Activated naive CD8-positive, alpha-beta T cell (primary cell): ENCODE data around the gene PPP2R3B.
"Not testable (repeated sequence)": the region's sequence is repeated elsewhere in the genome, so short reads cannot be mapped to it uniquely, and the experiment has no call there.

Source experiments
- H3K27ac Mint-ChIP-seq: one replicate; pipeline ENCODE4 v1.8.0; 2021; ENCODE audit warnings: mixed read lengths
- H3K27me3 Mint-ChIP-seq: one replicate; pipeline ENCODE4 v1.8.0; 2021; ENCODE audit warnings: mixed read lengths
- H3K36me3 Mint-ChIP-seq: one replicate; pipeline ENCODE4 v1.8.0; 2021; ENCODE audit warnings: mixed read lengths
- H3K4me1 Mint-ChIP-seq: one replicate; pipeline ENCODE4 v1.8.0; 2021; ENCODE audit warnings: low read depth, mixed read lengths
- H3K4me3 Mint-ChIP-seq: one replicate; pipeline ENCODE4 v1.8.0; 2021; ENCODE audit warnings: mild to moderate bottlenecking, mixed read lengths
- H3K9me3 Mint-ChIP-seq: one replicate; pipeline ENCODE4 v1.8.0; 2021; ENCODE audit warnings: low read depth, mixed read lengths

PPP2R3B gene

GRCh38 chrX:386239-386767, 404 bp downstream of the PPP2R3B start:
- H3K36me3 Mint-ChIP-seq, result peaks cover 2% of the 10 kb centered on the region
- H3K4me3 Mint-ChIP-seq, result peak overlapping the region; percentile 77
- no peaks in the 10 kb centered on the region for H3K9me3 Mint-ChIP-seq
- peaks cover 11% of the 10 kb centered on the region for H3K4me1 Mint-ChIP-seq
- peak overlapping the region; percentile 28 for H3K27ac Mint-ChIP-seq
- H3K27me3 Mint-ChIP-seq, result no peaks in the 10 kb centered on the region

- H3K36me3 Mint-ChIP-seq, H3K27ac Mint-ChIP-seq, H3K27me3 Mint-ChIP-seq, H3K9me3 Mint-ChIP-seq: not testable (repeated sequence)
- Mint-ChIP-seq H3K4me1 (peaks cover 13% of the 10 kb centered on the region), H3K4me3 (peak overlapping the region; percentile 77)
Observed at GRCh38 chrX:385736-386135, 971 bp downstream of the PPP2R3B start.

GRCh38 chrX:384861-385260, 1.8 kb downstream of the PPP2R3B start:
- H3K36me3 Mint-ChIP-seq, result peaks cover 2% of the 10 kb centered on the region
- no peaks in the 10 kb centered on the region for H3K9me3 Mint-ChIP-seq
- no peak overlapping the region for H3K27ac Mint-ChIP-seq
- no peaks in the 10 kb centered on the region for H3K27me3 Mint-ChIP-seq
- peaks cover 13% of the 10 kb centered on the region for H3K4me1 Mint-ChIP-seq
- no peak overlapping the region for H3K4me3 Mint-ChIP-seq

GRCh38 chrX:378443-378842, 8.3 kb downstream of the PPP2R3B start:
- peak overlapping the region; percentile 21 for H3K4me3 Mint-ChIP-seq
- H3K36me3 Mint-ChIP-seq, result peaks cover 2% of the 10 kb centered on the region
- no peak overlapping the region for H3K27ac Mint-ChIP-seq
- no peaks in the 10 kb centered on the region for H3K9me3 Mint-ChIP-seq
- H3K27me3 Mint-ChIP-seq, result peaks cover 6% of the 10 kb centered on the region
- peaks cover 24% of the 10 kb centered on the region for H3K4me1 Mint-ChIP-seq

- H3K4me3 Mint-ChIP-seq, H3K27ac Mint-ChIP-seq, H3K36me3 Mint-ChIP-seq, H3K9me3 Mint-ChIP-seq: not testable (repeated sequence)
- Mint-ChIP-seq H3K4me1 (peaks cover 36% of the 10 kb centered on the region), H3K27me3 (peaks cover 16% of the 10 kb centered on the region)
Observed at GRCh38 chrX:376206-376605, 10.5 kb downstream of the PPP2R3B start.

GRCh38 chrX:375181-376036, 11.3 kb downstream of the PPP2R3B start:
- Mint-ChIP-seq H3K27me3 (peaks cover 16% of the 10 kb centered on the region), H3K27ac (peak overlapping the region; percentile 43), H3K36me3 (peaks cover 2% of the 10 kb centered on the region), H3K9me3 (no peaks in the 10 kb centered on the region), H3K4me3 (peak overlapping the region; percentile 86), H3K4me1 (peaks cover 38% of the 10 kb centered on the region)

GRCh38 chrX:374596-374995, 12.1 kb downstream of the PPP2R3B start:
- H3K27me3 Mint-ChIP-seq, result peaks cover 16% of the 10 kb centered on the region
- H3K4me1 Mint-ChIP-seq, result peaks cover 38% of the 10 kb centered on the region
- H3K9me3 Mint-ChIP-seq, result no peaks in the 10 kb centered on the region
- peaks cover 2% of the 10 kb centered on the region for H3K36me3 Mint-ChIP-seq
- peak overlapping the region; percentile 43 for H3K27ac Mint-ChIP-seq
- H3K4me3 Mint-ChIP-seq, result peak overlapping the region; percentile 86

- H3K4me1 Mint-ChIP-seq, result peaks cover 38% of the 10 kb centered on the region
- no peaks in the 10 kb centered on the region for H3K9me3 Mint-ChIP-seq
- peaks cover 16% of the 10 kb centered on the region for H3K27me3 Mint-ChIP-seq
- H3K27ac Mint-ChIP-seq, result no peak overlapping the region
- peak overlapping the region; percentile 86 for H3K4me3 Mint-ChIP-seq
- peaks cover 2% of the 10 kb centered on the region for H3K36me3 Mint-ChIP-seq
Observed at GRCh38 chrX:373641-374471, 12.9 kb downstream of the PPP2R3B start.

GRCh38 chrX:372856-373640, 13.7 kb downstream of the PPP2R3B start:
- peaks cover 31% of the 10 kb centered on the region for H3K4me1 Mint-ChIP-seq
- no peak overlapping the region for H3K27ac Mint-ChIP-seq
- peaks cover 2% of the 10 kb centered on the region for H3K36me3 Mint-ChIP-seq
- H3K27me3 Mint-ChIP-seq, result peaks cover 16% of the 10 kb centered on the region
- H3K9me3 Mint-ChIP-seq, result no peaks in the 10 kb centered on the region
- peak overlapping the region; percentile 80 for H3K4me3 Mint-ChIP-seq

GRCh38 chrX:371907-372306, 14.8 kb downstream of the PPP2R3B start:
- Mint-ChIP-seq H3K9me3 (no peaks in the 10 kb centered on the region), H3K36me3 (peaks cover 2% of the 10 kb centered on the region), H3K4me3 (peak overlapping the region; percentile 85), H3K27me3 (peaks cover 16% of the 10 kb centered on the region), H3K27ac (peak overlapping the region; percentile 80), H3K4me1 (peaks cover 30% of the 10 kb centered on the region)

GRCh38 chrX:370963-371745, 15.6 kb downstream of the PPP2R3B start:
- no peaks in the 10 kb centered on the region for H3K9me3 Mint-ChIP-seq
- no peak overlapping the region for H3K27ac Mint-ChIP-seq
- H3K4me3 Mint-ChIP-seq, result peak overlapping the region; percentile 85
- peaks cover 16% of the 10 kb centered on the region for H3K27me3 Mint-ChIP-seq
- peaks cover 30% of the 10 kb centered on the region for H3K4me1 Mint-ChIP-seq
- H3K36me3 Mint-ChIP-seq, result peaks cover 2% of the 10 kb centered on the region

- Mint-ChIP-seq H3K4me3 (no peak overlapping the region), H3K4me1 (peaks cover 30% of the 10 kb centered on the region), H3K27ac (no peak overlapping the region)
Observed at GRCh38 chrX:370244-370962, 16.3 kb downstream of the PPP2R3B start.

GRCh38 chrX:369563-370101, 17.1 kb downstream of the PPP2R3B start:
- Mint-ChIP-seq H3K36me3 (peaks cover 2% of the 10 kb centered on the region), H3K27me3 (peaks cover 10% of the 10 kb centered on the region), H3K4me1 (peaks cover 25% of the 10 kb centered on the region), H3K9me3 (no peaks in the 10 kb centered on the region), H3K4me3 (peak overlapping the region; percentile 13), H3K27ac (no peak overlapping the region)

More at GRCh38 chrX:370244-370962, 16.3 kb downstream of the PPP2R3B start:
- Mint-ChIP-seq H3K27me3 (peaks cover 16% of the 10 kb centered on the region), H3K9me3 (no peaks in the 10 kb centered on the region), H3K36me3 (peaks cover 2% of the 10 kb centered on the region)
